ENCODE data around the gene MNAT1.

The MNAT1 gene

GRCh38 chr14:60734465-60735242 is at the start of gene MNAT1 (continued):
- TF ChIP-seq ZBTB26 (tag by site-specific recombination; optimal IDR thresholded peaks at IDR 0.05) (peak; percentile 21), ZNF596 (tag by site-specific recombination; IDR thresholded peaks at IDR 0.05) (no peak)

GRCh38 chr14:60686865-60687264 is 47.7 kb upstream of the MNAT1 start:
- ChIA-PET CTCF (no interaction called here), POLR2A (no interaction called here)
- Histone ChIP-seq H3K4me1 (ENCODE audit: control insufficient read depth, insufficient read depth, low read length) (no peaks in the 10 kb centered on the region), H3K36me3 (ENCODE audit: control insufficient read depth in 2 of 2, insufficient read depth in 1 of 2, low read length in 2 of 2) (no peaks in the 10 kb centered on the region), H3K9me3 (ENCODE audit: control insufficient read depth, insufficient read depth, low read depth, low read length) (no peaks in the 10 kb centered on the region), H3K27ac (ENCODE audit: extremely low read depth, low read depth, low read length) (no peak overlapping the region), H3K4me3 (ENCODE audit: low read depth, low read length) (no peak overlapping the region)
- no peak for TF ChIP-seq HOXA7 (CRISPR knock-in tag; IDR thresholded peaks at IDR 0.05; ENCODE audit: borderline replicate concordance)
- no peak for TF ChIP-seq ZNF157 (tag by site-specific recombination; IDR thresholded peaks at IDR 0.05)
- no peak for TF ChIP-seq ZNF394 (tag by site-specific recombination; IDR thresholded peaks at IDR 0.05; ENCODE audit: borderline replicate concordance)
- TF ChIP-seq ZNF248 (tag by site-specific recombination; IDR thresholded peaks at IDR 0.05): no peak
- no peak for TF ChIP-seq KLF9 (tag by site-specific recombination; IDR thresholded peaks at IDR 0.05; ENCODE audit: low read depth)
- TF ChIP-seq KLF8 (tag by site-specific recombination; IDR thresholded peaks at IDR 0.05): no peak
- TF ChIP-seq ZNF792 (tag by site-specific recombination; IDR thresholded peaks at IDR 0.05): no peak
- TF ChIP-seq ZBTB6 (tag by site-specific recombination; IDR thresholded peaks at IDR 0.05): no peak

- Histone ChIP-seq H3K4me3 (ENCODE audit: low read depth, low read length) (no peak overlapping the region), H3K27ac (ENCODE audit: extremely low read depth, low read depth, low read length) (no peak overlapping the region), H3K36me3 (ENCODE audit: control insufficient read depth in 2 of 2, insufficient read depth in 1 of 2, low read length in 2 of 2) (no peaks in the 10 kb centered on the region), H3K9me3 (ENCODE audit: control insufficient read depth, insufficient read depth, low read depth, low read length) (no peaks in the 10 kb centered on the region), H3K4me1 (ENCODE audit: control insufficient read depth, insufficient read depth, low read length) (no peaks in the 10 kb centered on the region)
- no peak for TF ChIP-seq ZNF549 (tag by site-specific recombination; IDR thresholded peaks at IDR 0.05)
- CTCF ChIA-PET: no interaction called here
- POLR2A ChIA-PET: no interaction called here
Observed at GRCh38 chr14:60691383-60692113, 43.0 kb upstream of the MNAT1 start.

- H3K27ac ChIP-seq (ENCODE audit: extremely low read depth, low read depth, low read length): no peak overlapping the region
- TF ChIP-seq ZNF629 (tag by site-specific recombination; IDR thresholded peaks at IDR 0.05): no peak
- TF ChIP-seq PRDM4 (tag by site-specific recombination; IDR thresholded peaks at IDR 0.05): no peak
- TF ChIP-seq GLIS2 (tag by site-specific recombination; IDR thresholded peaks at IDR 0.05): no peak
- no peaks in the 10 kb centered on the region for H3K9me3 ChIP-seq (ENCODE audit: control insufficient read depth, insufficient read depth, low read depth, low read length)
- H3K4me3 ChIP-seq (ENCODE audit: low read depth, low read length): no peak overlapping the region
- CTCF ChIA-PET: no interaction called here
- no peaks in the 10 kb centered on the region for H3K36me3 ChIP-seq (ENCODE audit: control insufficient read depth in 2 of 2, insufficient read depth in 1 of 2, low read length in 2 of 2)
- H3K4me1 ChIP-seq (ENCODE audit: control insufficient read depth, insufficient read depth, low read length): no peaks in the 10 kb centered on the region
- POLR2A ChIA-PET: no interaction called here
Observed at GRCh38 chr14:60695327-60695726, 39.2 kb upstream of the MNAT1 start.

All from HEK293 (cell line).